PC-9 (cell line): ENCODE results near the gene KDM4C. TPM values are rescaled to one million over a fixed set of nuclear protein-coding genes. Genes with fewer than 3 reads are reported as not detected.

Source experiments
- BruUV-seq: library from RNA; stranded (reverse); fragments of 400-500 nt; replicated peaks from 2 replicates; lab custom pipeline; 2021; lab: Mats Ljungman, UMichigan
- CTCF ChIA-PET: fragments of 300-600 bp; sonication (Branson Sonifier 250); formaldehyde crosslinking; loops from one replicate; lab custom pipeline; 2022; ENCODE audit warnings: antibody characterized with exemption; lab: Charles Lee
- POLR2A ChIA-PET: fragments of 300-600 bp; sonication (Branson Sonifier 250); formaldehyde crosslinking; loops from one replicate; lab custom pipeline; 2022; ENCODE audit warnings: antibody characterized with exemption; ENCODE audit not compliant: unreplicated experiment; lab: Charles Lee
- DNase-seq, 2 experiments: peaks; one replicate each; pipeline versions ENCODE4 v3.0.0 to v3.0.0-alpha.2; 2015 to 2022; ENCODE audit warnings: mixed read lengths in 1 of 2
- H2AFZ ChIP-seq: fragments of 200-600 bp; sonication (generic); 2 replicates; pipeline ENCODE4 v1.8.1; 2017; ENCODE audit warnings: antibody characterized with exemption
- H3F3A ChIP-seq: fragments of 200-600 bp; sonication (generic); 2 replicates; pipeline ENCODE4 v1.8.1; 2017; ENCODE audit warnings: antibody characterized with exemption, mild to moderate bottlenecking, low read depth; ENCODE audit not compliant: insufficient read depth
- H3K27ac ChIP-seq: fragments of 200-600 bp; sonication (generic); 2 replicates; pipeline ENCODE4 v1.6.1; 2016; ENCODE audit warnings: mixed run types
- H3K27me3 ChIP-seq: fragments of 200-600 bp; sonication (generic); 2 replicates; pipeline ENCODE4 v1.6.1; 2016; ENCODE audit warnings: low read depth, mixed run types; ENCODE audit not compliant: insufficient read depth
- H3K36me3 ChIP-seq: fragments of 200-600 bp; sonication (generic); 2 replicates; pipeline ENCODE4 v1.6.1; 2016; ENCODE audit warnings: low read depth, mixed run types
- H3K4me1 ChIP-seq: fragments of 200-600 bp; sonication (generic); replicated peaks from 2 replicates; pipeline ENCODE4 v1.6.1; 2016; ENCODE audit warnings: mixed run types; ENCODE audit not compliant: insufficient read depth
- H3K4me2 ChIP-seq: fragments of 200-600 bp; sonication (generic); 2 replicates; pipeline ENCODE4 v1.6.1; 2017; ENCODE audit warnings: mixed run types
- H3K4me3 ChIP-seq: fragments of 200-600 bp; sonication (generic); 2 replicates; pipeline ENCODE4 v1.6.1; 2016; ENCODE audit warnings: mixed run types
- H3K79me2 ChIP-seq: fragments of 200-600 bp; sonication (generic); 2 replicates; pipeline ENCODE4 v1.6.1; 2017; ENCODE audit warnings: low read depth, mixed run types
- H3K9me2 ChIP-seq: fragments of 200-600 bp; sonication (generic); 2 replicates; pipeline ENCODE4 v1.8.1; 2017; ENCODE audit warnings: mild to moderate bottlenecking; ENCODE audit not compliant: insufficient read depth
- H3K9me3 ChIP-seq: fragments of 200-600 bp; sonication (generic); 2 replicates; pipeline ENCODE4 v1.8.1; 2016; ENCODE audit warnings: low read depth; ENCODE audit not compliant: insufficient read depth
- H4K20me1 ChIP-seq: fragments of 200-600 bp; sonication (generic); 2 replicates; pipeline ENCODE4 v1.8.1; 2017; ENCODE audit not compliant: insufficient read depth
- EZH2 ChIP-seq: fragments of 200-600 bp; sonication (generic); IDR thresholded peaks from 2 replicates; pipeline ENCODE4 v1.8.0; 2017; ENCODE audit warnings: antibody characterized with exemption, low read depth
- intact Hi-C: fragments of 100-400 bp; cut with micrococcal nuclease; formaldehyde crosslinking; loops from one replicate; pipeline ENCODE4 v1.10.0; 2022; ENCODE audit not compliant: unreplicated experiment
- total RNA-seq: library from RNA; stranded (reverse); gene quantifications from 2 replicates; pipeline ENCODE4 v1.2.3, GENCODE V29; 2021
- TF ChIP-seq, protein P1 (sequence below): fragments of 200-600 bp; sonication (generic); conservative IDR thresholded peaks from 2 replicates; pipeline ENCODE4 v1.6.1; 2017; ENCODE audit warnings: mixed run types, antibody characterized with exemption, mild to moderate bottlenecking, moderate library complexity

The KDM4C gene
- total RNA-seq, 1 experiment from 2014 or later = 12.9 TPM

DNA sequence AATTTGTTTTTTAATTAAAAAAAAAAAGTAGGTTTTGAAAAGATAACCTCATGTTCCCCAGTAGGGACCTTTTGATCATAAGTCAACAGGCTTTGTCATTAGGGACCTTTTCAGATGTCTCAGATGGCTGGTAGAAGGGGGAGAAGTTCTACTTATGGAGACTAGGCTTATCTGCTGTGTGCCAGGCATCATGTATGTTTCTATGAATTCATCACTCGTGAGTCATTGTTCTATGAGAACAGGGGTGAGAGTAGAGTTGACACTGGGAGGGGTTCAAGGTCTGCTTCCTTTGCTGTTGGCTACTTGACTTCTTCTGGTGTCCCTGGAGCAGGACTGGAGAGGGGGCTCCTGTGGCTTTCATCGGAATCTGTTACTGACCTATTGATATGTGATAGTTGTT is 138.8 kb downstream of the KDM4C start:
- CTCF ChIA-PET = no interaction called here

GRCh38 chr9:6897207-6897822 is 139.5 kb downstream of the KDM4C start:
- Histone ChIP-seq H3K4me1 (peaks cover 5% of the 10 kb centered on the region), H3K36me3 (no peaks in the 10 kb centered on the region), H3K4me2 (no peak overlapping the region), H3K27me3 (no peaks in the 10 kb centered on the region), H3K27ac (no peak overlapping the region), H3F3A (no peaks in the 10 kb centered on the region), H3K9me2 (no peaks in the 10 kb centered on the region), H3K4me3 (no peak overlapping the region), H3K79me2 (no peaks in the 10 kb centered on the region), H4K20me1 (no peaks in the 10 kb centered on the region), H2AFZ (no peak overlapping the region), H3K9me3 (no peaks in the 10 kb centered on the region)
- DNase-seq = no peak
- ChIA-PET CTCF (interaction anchor here (0.6 kb wide), 1 partner anchor 50 kb away, joined by 4 read pairs; no protein-coding TSS in a partner anchor), POLR2A (no interaction called here)
- intact Hi-C loops = no loop called here
- no peak for TF ChIP-seq EZH2
- TF ChIP-seq, protein P1, sequence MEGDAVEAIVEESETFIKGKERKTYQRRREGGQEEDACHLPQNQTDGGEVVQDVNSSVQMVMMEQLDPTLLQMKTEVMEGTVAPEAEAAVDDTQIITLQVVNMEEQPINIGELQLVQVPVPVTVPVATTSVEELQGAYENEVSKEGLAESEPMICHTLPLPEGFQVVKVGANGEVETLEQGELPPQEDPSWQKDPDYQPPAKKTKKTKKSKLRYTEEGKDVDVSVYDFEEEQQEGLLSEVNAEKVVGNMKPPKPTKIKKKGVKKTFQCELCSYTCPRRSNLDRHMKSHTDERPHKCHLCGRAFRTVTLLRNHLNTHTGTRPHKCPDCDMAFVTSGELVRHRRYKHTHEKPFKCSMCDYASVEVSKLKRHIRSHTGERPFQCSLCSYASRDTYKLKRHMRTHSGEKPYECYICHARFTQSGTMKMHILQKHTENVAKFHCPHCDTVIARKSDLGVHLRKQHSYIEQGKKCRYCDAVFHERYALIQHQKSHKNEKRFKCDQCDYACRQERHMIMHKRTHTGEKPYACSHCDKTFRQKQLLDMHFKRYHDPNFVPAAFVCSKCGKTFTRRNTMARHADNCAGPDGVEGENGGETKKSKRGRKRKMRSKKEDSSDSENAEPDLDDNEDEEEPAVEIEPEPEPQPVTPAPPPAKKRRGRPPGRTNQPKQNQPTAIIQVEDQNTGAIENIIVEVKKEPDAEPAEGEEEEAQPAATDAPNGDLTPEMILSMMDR = no peak
- BruUV-seq = no TSS peak

More for the DNA sequence above, 138.8 kb downstream of the KDM4C start:
- H3K9me3 ChIP-seq = no peaks in the 10 kb centered on the region
- H3K27ac ChIP-seq = no peak overlapping the region
- POLR2A ChIA-PET = no interaction called here
- no TSS peak for BruUV-seq
- H3K79me2 ChIP-seq = no peaks in the 10 kb centered on the region
- H3K4me3 ChIP-seq = no peak overlapping the region
- no peak for TF ChIP-seq EZH2
- TF ChIP-seq, protein P1 = no peak
- H3K27me3 ChIP-seq = no peaks in the 10 kb centered on the region
- no peak overlapping the region for H3K4me2 ChIP-seq
- H4K20me1 ChIP-seq = no peaks in the 10 kb centered on the region
- H3F3A ChIP-seq = no peaks in the 10 kb centered on the region
- no peak overlapping the region for H2AFZ ChIP-seq
- no peaks in the 10 kb centered on the region for H3K36me3 ChIP-seq
- intact Hi-C loops = no loop called here
- no peak for DNase-seq
- H3K9me2 ChIP-seq = no peaks in the 10 kb centered on the region
- no peaks in the 10 kb centered on the region for H3K4me1 ChIP-seq

DNA sequence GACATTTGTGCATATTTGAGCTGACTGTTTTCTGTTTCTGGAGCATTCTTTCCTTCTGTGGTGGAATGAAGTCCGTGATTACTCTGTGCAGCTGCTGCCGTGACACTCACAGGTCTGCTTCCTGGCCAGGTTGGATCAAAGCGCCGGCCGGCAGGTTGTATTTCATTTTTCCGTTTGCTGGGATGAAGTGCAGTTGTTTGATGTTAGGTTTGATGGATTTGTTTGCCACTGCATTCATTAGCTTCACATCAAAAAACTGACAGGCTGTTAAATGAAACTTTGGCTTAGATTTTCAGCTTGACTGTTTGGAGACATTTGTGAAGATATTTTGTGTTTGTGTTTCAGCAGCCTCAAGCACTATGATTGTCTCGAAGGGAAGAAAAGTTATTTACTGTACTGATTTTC is 140.1 kb downstream of the KDM4C start:
- Histone ChIP-seq H3K4me1 (peaks cover 11% of the 10 kb centered on the region), H4K20me1 (no peaks in the 10 kb centered on the region), H3K27ac (no peak overlapping the region), H3K4me3 (no peak overlapping the region), H2AFZ (no peak overlapping the region), H3K4me2 (no peak overlapping the region), H3K27me3 (no peaks in the 10 kb centered on the region), H3K9me2 (no peaks in the 10 kb centered on the region), H3K9me3 (no peaks in the 10 kb centered on the region), H3F3A (no peaks in the 10 kb centered on the region), H3K36me3 (no peaks in the 10 kb centered on the region), H3K79me2 (no peaks in the 10 kb centered on the region)
- no peak for DNase-seq
- ChIA-PET CTCF (interaction anchor here (0.6 kb wide), 1 partner anchor 51 kb away, joined by 4 read pairs; no protein-coding TSS in a partner anchor), POLR2A (no interaction called here)
- intact Hi-C loops = no loop called here
- no peak for TF ChIP-seq EZH2
- TF ChIP-seq, protein P1 = no peak
- BruUV-seq = no TSS peak
